Head of caudate nucleus (tissue), 42 donors: Measurements from ENCODE around the gene KCTD21.
A peak's percentile ranks its signal among the peaks of the same experiment; 100 is the strongest.

ENCODE experiments used
- DNase-seq, 42 donors: peaks; one replicate each; pipeline versions ENCODE4 v3.0.0 to v3.0.0-alpha.2; 2020 to 2021; ENCODE audit warnings: mixed read lengths in 7 of 42
- intact Hi-C: fragments of 100-400 bp; cut with DNase I; formaldehyde crosslinking; loops from one replicate; pipeline ENCODE4 v1.15.0; 2022

KCTD21 gene

GRCh38 chr11:78220218-78221157 lies 32.1 kb upstream of the KCTD21 start:
- intact Hi-C loops, result no loop called here
- peak in 6 of 42 donors; percentile 2 to 29 (median 4) for DNase-seq

- DNase-seq, result peak in 14 of 42 donors; percentile 10 to 41 (median 27)
- intact Hi-C loops, result no loop called here
Observed at GRCh38 chr11:78219493-78220217, 31.2 kb upstream of the KCTD21 start.

GRCh38 chr11:78218707-78219492 lies 30.5 kb upstream of the KCTD21 start:
- intact Hi-C loops, result no loop called here
- DNase-seq, result peak in 7 of 42 donors; percentile 1 to 28 (median 8)

GRCh38 chr11:78217650-78218541 lies 29.5 kb upstream of the KCTD21 start:
- peak in 9 of 42 donors; percentile 3 to 23 (median 10) for DNase-seq
- intact Hi-C loops, result no loop called here

- intact Hi-C loops, result no loop called here
- peak in 3 of 42 donors; percentile 4 to 34 (median 27) for DNase-seq
Observed at GRCh38 chr11:78216571-78217287, 28.3 kb upstream of the KCTD21 start.

- DNase-seq, result peak in 2 of 42 donors; percentile 0 to 21
- intact Hi-C loops, result no loop called here
Observed at GRCh38 chr11:78216021-78216420, 27.6 kb upstream of the KCTD21 start.

GRCh38 chr11:78214331-78215194 lies 26.1 kb upstream of the KCTD21 start:
- peak in 3 of 42 donors; percentile 4 to 27 (median 13) for DNase-seq
- intact Hi-C loops, result no loop called here

- peak in 3 of 42 donors; percentile 7 to 34 (median 9) for DNase-seq
- intact Hi-C loops, result no loop called here
Observed at GRCh38 chr11:78213526-78214330, 25.3 kb upstream of the KCTD21 start.

- intact Hi-C loops, result no loop called here
- peak in 28 of 42 donors; percentile 22 to 68 (median 43) for DNase-seq
Observed at GRCh38 chr11:78212586-78213371, 24.4 kb upstream of the KCTD21 start.

- DNase-seq, result no peak
- intact Hi-C loops, result no loop called here
Observed at GRCh38 chr11:78211565-78211964, 23.1 kb upstream of the KCTD21 start.

- intact Hi-C loops, result no loop called here
- DNase-seq, result peak in 1 of 42 donors; percentile 3
Observed at GRCh38 chr11:78210000-78210608, 21.7 kb upstream of the KCTD21 start.

- intact Hi-C loops, result no loop called here
- no peak for DNase-seq
Observed at GRCh38 chr11:78209478-78209877, 21.1 kb upstream of the KCTD21 start.

- peak in 1 of 42 donors; percentile 3 for DNase-seq
- intact Hi-C loops, result no loop called here
Observed at GRCh38 chr11:78208257-78209165, 20.1 kb upstream of the KCTD21 start.
